A673 (cell line): ENCODE measurements around the gene FAM161B. TPM values are rescaled to one million over a fixed set of nuclear protein-coding genes. Genes with fewer than 3 reads are reported as not detected.
A peak's percentile ranks its signal among the peaks of the same experiment; 100 is the strongest.

Experiments
- BruUV-seq: library from RNA; stranded (reverse); fragments of 400-500 nt; replicated peaks from 2 replicates; lab custom pipeline; 2021; lab: Mats Ljungman, UMichigan
- CTCF ChIA-PET: fragments of 300-600 bp; sonication (Branson Sonifier 250); formaldehyde crosslinking; loops from one replicate; lab custom pipeline; 2022; ENCODE audit warnings: antibody characterized with exemption; lab: Charles Lee
- POLR2A ChIA-PET: fragments of 300-600 bp; sonication (Branson Sonifier 250); formaldehyde crosslinking; loops from one replicate; lab custom pipeline; 2022; ENCODE audit warnings: antibody characterized with exemption; ENCODE audit not compliant: low non-redundant PET; lab: Charles Lee
- DNase-seq: peaks from one replicate; pipeline ENCODE4 v3.0.0-alpha.2; 2015; ENCODE audit warnings: low spot score
- H3K27ac ChIP-seq: fragments of 200-600 bp; sonication (generic); 2 replicates; pipeline ENCODE4 v1.5.1; 2016; ENCODE audit warnings: mixed run types, low read depth, mild to moderate bottlenecking, mixed read lengths, antibody characterized with exemption, low read length; ENCODE audit not compliant: poor library complexity, severe bottlenecking
- H3K27me3 ChIP-seq: fragments of 200-600 bp; sonication (generic); replicated peaks from 2 replicates; pipeline ENCODE4 v1.6.1; 2017; ENCODE audit warnings: mixed run types, low read depth, mild to moderate bottlenecking, mixed read lengths, antibody characterized with exemption, low read length; ENCODE audit not compliant: insufficient read depth, poor library complexity
- H3K36me3 ChIP-seq: fragments of 200-600 bp; sonication (generic); 2 replicates; pipeline ENCODE4 v1.6.1; 2016; ENCODE audit warnings: mixed run types, mild to moderate bottlenecking, mixed read lengths, antibody characterized with exemption, low read length; ENCODE audit not compliant: insufficient read depth, poor library complexity, severe bottlenecking
- H3K4me1 ChIP-seq: fragments of 200-600 bp; sonication (generic); 2 replicates; pipeline ENCODE4 v1.6.1; 2017; ENCODE audit warnings: mixed run types, mild to moderate bottlenecking, mixed read lengths, antibody characterized with exemption, low read length; ENCODE audit not compliant: insufficient read depth, poor library complexity, severe bottlenecking
- H3K4me3 ChIP-seq: fragments of 200-600 bp; sonication (generic); 2 replicates; pipeline ENCODE4 v1.5.1; 2016; ENCODE audit warnings: low read depth, mixed run types, mild to moderate bottlenecking, mixed read lengths, low read length; ENCODE audit not compliant: poor library complexity, severe bottlenecking
- H3K9me3 ChIP-seq: fragments of 200-600 bp; sonication (generic); 2 replicates; pipeline ENCODE4 v1.6.1; 2016; ENCODE audit warnings: mixed run types, low read depth, mild to moderate bottlenecking, mixed read lengths, antibody characterized with exemption, low read length; ENCODE audit not compliant: poor library complexity, severe bottlenecking
- EZH2 ChIP-seq: fragments of 200-600 bp; sonication (generic); IDR thresholded peaks from 2 replicates; pipeline ENCODE4 v1.6.1; 2017; ENCODE audit warnings: borderline replicate concordance, low read depth, mild to moderate bottlenecking, mixed read lengths, antibody characterized with exemption, low read length; ENCODE audit not compliant: poor library complexity, severe bottlenecking
- intact Hi-C: fragments of 100-400 bp; cut with micrococcal nuclease; formaldehyde crosslinking; loops from one replicate; pipeline ENCODE4 v1.10.0; 2022; ENCODE audit not compliant: unreplicated experiment
- total RNA-seq: library from RNA; stranded (reverse); gene quantifications from 2 replicates; pipeline ENCODE4 v1.2.3, GENCODE V29; 2021
- TF ChIP-seq, protein P1 (sequence below): fragments of 300-800, 200-600 bp; sonication (generic); conservative IDR thresholded peaks from 2 replicates; pipeline ENCODE4 v1.5.1; 2017; ENCODE audit warnings: low read depth, mild to moderate bottlenecking, antibody characterized with exemption, low read length, moderate library complexity, mixed read lengths

Gene FAM161B
- total RNA-seq, 1 experiment from 2014 or later, result 1.7 TPM

DNA sequence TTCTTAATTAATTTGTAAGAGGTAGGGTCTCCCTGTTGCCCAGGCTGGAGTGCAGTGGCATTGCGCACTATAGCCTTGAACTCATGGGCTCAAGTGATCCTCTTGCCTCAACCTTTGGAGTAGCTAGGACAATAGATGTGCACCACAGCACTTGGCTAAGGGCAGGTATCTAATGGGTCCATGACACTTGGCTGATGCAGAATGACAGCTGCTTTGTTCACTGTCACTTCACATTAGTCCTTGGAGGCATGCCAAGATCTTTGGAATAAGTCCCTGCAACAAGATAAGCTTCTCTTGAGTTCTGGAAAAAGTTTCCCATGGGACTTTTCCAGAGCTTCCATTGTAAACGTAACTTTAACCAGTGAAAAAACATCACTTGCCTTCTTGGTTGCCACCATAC lies 23.6 kb upstream of the FAM161B start:
- intact Hi-C loops, result no loop called here
- ChIA-PET CTCF (no interaction called here), POLR2A (no interaction called here)
- Histone ChIP-seq H3K27ac (no peak overlapping the region), H3K4me1 (no peaks in the 10 kb centered on the region), H3K4me3 (no peak overlapping the region), H3K9me3 (no peaks in the 10 kb centered on the region), H3K27me3 (no peaks in the 10 kb centered on the region), H3K36me3 (no peaks in the 10 kb centered on the region)
- BruUV-seq, result no TSS peak
- TF ChIP-seq EZH2, result no peak
- TF ChIP-seq, protein P1, sequence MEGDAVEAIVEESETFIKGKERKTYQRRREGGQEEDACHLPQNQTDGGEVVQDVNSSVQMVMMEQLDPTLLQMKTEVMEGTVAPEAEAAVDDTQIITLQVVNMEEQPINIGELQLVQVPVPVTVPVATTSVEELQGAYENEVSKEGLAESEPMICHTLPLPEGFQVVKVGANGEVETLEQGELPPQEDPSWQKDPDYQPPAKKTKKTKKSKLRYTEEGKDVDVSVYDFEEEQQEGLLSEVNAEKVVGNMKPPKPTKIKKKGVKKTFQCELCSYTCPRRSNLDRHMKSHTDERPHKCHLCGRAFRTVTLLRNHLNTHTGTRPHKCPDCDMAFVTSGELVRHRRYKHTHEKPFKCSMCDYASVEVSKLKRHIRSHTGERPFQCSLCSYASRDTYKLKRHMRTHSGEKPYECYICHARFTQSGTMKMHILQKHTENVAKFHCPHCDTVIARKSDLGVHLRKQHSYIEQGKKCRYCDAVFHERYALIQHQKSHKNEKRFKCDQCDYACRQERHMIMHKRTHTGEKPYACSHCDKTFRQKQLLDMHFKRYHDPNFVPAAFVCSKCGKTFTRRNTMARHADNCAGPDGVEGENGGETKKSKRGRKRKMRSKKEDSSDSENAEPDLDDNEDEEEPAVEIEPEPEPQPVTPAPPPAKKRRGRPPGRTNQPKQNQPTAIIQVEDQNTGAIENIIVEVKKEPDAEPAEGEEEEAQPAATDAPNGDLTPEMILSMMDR, result no peak
- peak; percentile 28 for DNase-seq

DNA sequence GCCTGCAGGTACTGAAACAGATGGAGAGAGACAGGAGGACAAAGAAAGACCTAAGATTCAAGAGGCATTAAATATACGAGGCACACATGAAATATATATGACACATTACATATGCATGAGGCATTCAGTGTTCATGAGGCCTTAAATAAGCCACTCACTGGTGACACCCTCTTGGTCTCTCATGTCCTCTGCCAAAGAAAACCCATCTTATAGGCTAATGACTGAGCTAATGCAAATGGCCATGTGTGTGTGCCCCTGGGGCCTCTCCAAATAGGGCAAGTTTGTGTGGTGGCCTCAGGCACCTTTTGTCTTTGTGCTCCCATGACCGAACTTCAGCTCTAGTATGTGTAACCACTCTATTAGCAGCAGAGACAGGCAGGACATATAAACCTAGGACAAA lies 19.0 kb upstream of the FAM161B start:
- no peak overlapping the region for H3K4me3 ChIP-seq
- ChIA-PET POLR2A (no interaction called here), CTCF (interaction anchor here (0.5 kb wide), 1 partner anchor 11 kb away, joined by 7 read pairs; no protein-coding TSS in a partner anchor)
- TF ChIP-seq EZH2, result no peak
- TF ChIP-seq, protein P1, result no peak
- peaks cover 4% of the 10 kb centered on the region for H3K4me1 ChIP-seq
- H3K9me3 ChIP-seq, result no peaks in the 10 kb centered on the region
- no TSS peak for BruUV-seq
- DNase-seq, result no peak
- H3K36me3 ChIP-seq, result peaks cover under 1% of the 10 kb centered on the region
- no peak overlapping the region for H3K27ac ChIP-seq
- no peaks in the 10 kb centered on the region for H3K27me3 ChIP-seq
- intact Hi-C loops, result no loop called here

DNA sequence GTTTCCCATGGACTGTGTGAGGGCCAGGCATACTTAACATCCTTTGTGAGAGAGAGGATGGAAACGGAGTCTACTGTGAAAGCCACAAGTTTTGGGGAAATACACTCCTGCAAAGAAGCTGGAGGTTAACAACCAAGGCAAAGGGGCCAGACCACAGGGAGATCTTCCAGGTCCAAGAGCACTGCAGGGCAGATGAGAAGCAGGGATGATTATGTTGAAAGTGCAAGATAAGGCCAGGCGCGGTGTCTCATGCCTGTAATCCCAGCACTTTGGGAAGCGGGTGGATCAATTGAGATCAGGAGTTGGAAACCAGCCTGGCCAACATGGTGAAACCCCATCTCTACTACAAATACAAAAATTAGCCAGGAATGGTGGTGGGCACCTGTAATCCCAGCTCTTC lies 15.3 kb upstream of the FAM161B start:
- BruUV-seq, result no TSS peak
- ChIA-PET CTCF (no interaction called here), POLR2A (no interaction called here)
- Histone ChIP-seq H3K4me1 (peaks cover 4% of the 10 kb centered on the region), H3K27ac (no peak overlapping the region), H3K9me3 (no peaks in the 10 kb centered on the region), H3K27me3 (no peaks in the 10 kb centered on the region), H3K36me3 (peaks cover 26% of the 10 kb centered on the region), H3K4me3 (no peak overlapping the region)
- intact Hi-C loops, result no loop called here
- no peak for DNase-seq
- TF ChIP-seq EZH2, result no peak
- TF ChIP-seq, protein P1, result no peak
